ENCODE results near the gene PINLYP.

Gene PINLYP

DNA sequence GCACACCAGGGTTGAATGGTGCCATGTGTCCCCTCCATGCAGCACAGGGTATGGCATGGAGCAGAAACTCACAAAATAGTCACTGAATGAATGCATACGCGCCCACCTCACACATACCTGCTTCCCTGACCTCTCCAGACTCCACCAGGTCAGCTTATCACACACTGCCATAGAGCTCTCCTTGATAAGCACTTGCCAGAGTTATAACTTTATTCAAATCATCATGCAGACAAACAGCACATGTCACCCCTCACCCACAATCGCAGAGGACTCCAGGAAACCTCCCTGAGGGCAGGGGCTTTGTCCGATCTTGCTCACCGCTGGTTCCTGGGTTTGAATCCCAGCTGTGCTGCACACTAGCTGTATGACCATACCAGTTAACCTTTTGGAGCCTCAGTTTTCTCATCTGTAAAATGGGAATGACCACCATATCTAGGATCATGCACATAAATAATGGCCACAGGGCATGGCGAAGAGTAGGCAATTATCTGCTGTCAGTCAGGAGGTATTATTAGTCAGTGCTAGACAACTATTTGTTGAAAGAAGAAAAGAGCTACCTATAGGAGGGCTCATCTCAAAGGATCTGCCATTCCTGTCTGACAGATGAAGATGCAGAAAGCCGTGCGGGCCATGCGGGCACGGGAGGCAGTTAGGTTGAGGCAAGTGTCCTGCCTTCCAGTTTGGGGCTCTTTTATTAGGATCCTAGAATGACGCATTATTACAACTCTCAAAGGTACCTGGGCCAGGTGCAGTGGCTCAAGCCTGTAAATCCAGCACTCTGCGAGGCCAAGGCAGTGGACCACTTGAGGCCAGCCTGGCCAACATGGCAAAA lies 14.2 kb upstream of the PINLYP start:
- TF ChIP-seq GATA3 (IDR thresholded peaks at IDR 0.05; ENCODE audit: low read depth, low read length) (no peak), GATA2 (IDR thresholded peaks at IDR 0.05; ENCODE audit: low read depth, low read length) (no peak)

DNA sequence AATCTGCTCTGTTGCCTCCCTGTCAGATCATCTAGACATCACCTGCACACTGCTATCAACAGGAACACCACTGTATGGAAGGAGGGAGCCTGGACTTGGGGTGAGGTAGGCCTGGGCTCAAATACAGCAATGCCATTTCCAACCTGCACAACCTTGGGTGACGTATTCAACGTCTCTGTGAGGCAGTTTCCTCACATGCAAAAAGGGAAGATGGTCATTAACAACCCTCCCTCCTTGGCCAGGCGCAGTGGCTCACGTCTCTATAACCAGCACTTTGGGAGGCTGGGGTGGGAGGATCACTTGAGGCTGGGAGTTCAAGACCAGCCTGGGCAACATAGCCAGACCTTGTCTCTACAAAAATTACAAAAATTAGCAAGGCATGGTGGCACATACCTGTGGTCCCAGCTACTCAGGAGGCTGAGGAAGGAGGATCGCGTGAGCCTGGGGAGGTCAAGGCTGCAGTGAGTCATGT lies 13.3 kb upstream of the PINLYP start:
- TF ChIP-seq GATA2 (IDR thresholded peaks at IDR 0.05; ENCODE audit: low read depth, low read length) = no peak
- no peak for TF ChIP-seq GATA3 (IDR thresholded peaks at IDR 0.05; ENCODE audit: low read depth, low read length)

DNA sequence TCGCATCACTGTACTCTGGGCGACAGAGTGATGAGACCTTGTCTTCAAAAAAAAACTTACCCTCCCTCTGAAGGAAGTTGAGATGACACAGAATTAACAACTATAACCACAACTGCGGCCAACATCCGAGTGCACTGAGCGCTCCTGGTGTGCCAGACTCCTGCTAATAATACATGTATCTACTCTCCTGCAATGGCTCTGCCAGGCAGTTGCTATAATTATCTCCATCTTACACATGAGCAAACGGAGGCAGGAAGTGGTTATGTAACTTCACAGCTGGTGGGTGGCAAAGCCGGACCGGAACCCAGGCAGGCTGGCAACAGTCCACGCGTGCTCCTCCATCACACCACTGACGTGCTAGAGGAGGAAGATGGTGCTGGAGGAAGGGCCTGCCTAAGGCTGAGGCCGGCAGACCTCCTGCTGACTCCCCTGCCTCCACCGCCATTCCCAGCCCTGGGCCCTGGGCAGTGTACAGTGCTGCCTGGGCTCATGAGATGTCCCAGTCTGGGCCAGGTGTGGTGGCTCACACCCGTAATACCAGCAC lies 12.8 kb upstream of the PINLYP start:
- TF ChIP-seq GATA2 (IDR thresholded peaks at IDR 0.05; ENCODE audit: low read depth, low read length) (no peak), GATA3 (IDR thresholded peaks at IDR 0.05; ENCODE audit: low read depth, low read length) (no peak)

DNA sequence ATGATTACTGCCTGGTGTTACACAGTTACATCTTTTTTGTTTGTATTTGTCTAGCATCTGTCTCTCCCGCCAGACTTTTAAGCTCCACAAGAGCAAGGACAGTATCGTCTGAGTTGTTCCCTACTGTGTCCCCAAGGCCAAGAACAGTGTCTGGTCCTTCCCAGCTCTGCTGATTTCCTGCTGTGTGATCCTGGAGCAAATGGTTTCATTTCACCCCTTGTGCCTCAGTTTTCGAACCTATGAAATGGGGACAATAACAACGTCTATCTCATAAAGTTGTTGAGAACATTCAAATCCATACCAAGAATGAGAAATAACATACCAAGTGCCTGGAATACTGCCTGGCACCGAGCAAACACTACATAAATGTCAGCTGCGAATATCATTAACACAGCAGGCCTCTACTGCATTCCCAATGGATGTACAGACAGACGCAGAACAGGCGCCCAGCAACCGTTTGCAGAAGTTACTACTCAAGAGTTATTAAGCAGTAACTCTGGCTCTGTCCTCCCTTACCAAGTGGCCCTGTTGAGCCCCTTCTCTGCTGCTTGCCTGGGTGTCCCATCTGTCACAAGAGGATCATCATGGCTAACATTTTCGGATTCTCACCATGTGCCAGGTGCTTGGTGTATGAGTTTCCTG lies 11.7 kb upstream of the PINLYP start:
- no peak for TF ChIP-seq GATA3 (IDR thresholded peaks at IDR 0.05; ENCODE audit: low read depth, low read length)
- TF ChIP-seq GATA2 (IDR thresholded peaks at IDR 0.05; ENCODE audit: low read depth, low read length) = no peak

DNA sequence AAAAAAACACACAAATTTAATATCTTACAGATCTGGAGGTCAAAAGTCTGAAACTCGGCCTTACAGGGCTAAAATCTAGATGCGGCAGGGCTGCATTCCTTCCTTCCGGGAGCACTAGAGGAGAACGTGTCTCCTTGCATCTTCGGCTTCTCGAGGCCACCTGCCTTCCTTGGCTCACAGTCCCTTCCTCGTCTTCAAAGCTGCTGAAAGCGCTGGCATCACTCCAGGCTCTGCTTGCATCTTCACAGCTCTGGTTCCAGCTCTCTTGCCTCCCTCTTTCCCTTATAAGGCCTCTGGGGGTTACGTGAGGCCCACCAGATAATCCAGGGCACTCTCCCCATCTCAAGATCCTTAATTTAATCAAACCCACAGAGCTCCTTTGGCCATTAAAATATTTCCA lies 10.8 kb upstream of the PINLYP start:
- TF ChIP-seq GATA3 (IDR thresholded peaks at IDR 0.05; ENCODE audit: low read depth, low read length) (no peak), GATA2 (IDR thresholded peaks at IDR 0.05; ENCODE audit: low read depth, low read length) (no peak)

DNA sequence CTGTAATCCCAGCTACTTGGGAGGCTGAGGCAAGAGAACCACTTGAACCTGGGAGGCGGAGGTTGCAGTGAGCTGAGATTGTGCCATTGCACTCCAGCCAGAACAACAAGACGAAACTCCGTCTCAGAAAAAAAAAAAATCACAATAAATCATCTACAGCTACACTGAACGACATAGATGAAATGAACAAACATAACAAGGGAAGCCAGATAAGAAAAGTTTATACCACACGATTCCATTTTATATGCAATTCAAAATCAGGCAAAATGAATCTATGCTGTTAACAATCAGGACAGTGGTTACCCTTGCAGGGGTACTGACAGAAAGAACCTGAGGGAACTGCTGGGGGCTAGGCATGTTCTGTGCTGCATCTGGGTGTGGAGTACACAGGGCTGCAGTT lies 5.9 kb upstream of the PINLYP start:
- TF ChIP-seq GATA2 (IDR thresholded peaks at IDR 0.05; ENCODE audit: low read depth, low read length) = no peak

DNA sequence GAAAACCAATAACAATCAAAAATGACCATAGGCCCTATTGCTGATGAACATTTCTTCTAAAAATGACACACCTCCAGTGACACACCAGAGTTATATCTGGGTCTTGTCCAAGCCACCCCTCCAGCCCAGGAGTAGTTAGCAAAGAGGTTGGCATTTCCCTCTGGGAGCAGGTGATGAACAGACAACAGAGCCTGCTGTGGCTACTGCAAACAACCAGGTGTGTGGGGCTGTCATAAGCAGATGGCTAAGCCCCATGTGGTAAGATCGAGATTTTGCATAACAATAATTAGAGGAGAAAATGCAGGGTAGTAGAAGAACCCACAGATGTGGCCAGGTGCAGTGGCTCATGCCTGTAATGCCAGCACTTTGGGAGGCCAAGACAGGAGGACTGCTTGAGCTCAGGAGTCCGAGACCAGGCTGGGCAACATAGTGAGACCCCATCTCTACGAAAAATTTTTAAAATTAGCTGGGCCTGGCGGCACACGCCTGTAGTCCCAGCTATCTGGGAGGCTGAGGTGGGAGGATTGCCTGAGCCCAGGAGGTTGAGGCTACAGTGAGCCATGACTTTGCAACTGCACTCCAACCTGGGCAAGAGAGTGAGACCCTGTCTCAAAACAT lies 5.3 kb upstream of the PINLYP start:
- TF ChIP-seq GATA3 (IDR thresholded peaks at IDR 0.05; ENCODE audit: low read depth, low read length) (no peak), GATA2 (IDR thresholded peaks at IDR 0.05; ENCODE audit: low read depth, low read length) (no peak)

DNA sequence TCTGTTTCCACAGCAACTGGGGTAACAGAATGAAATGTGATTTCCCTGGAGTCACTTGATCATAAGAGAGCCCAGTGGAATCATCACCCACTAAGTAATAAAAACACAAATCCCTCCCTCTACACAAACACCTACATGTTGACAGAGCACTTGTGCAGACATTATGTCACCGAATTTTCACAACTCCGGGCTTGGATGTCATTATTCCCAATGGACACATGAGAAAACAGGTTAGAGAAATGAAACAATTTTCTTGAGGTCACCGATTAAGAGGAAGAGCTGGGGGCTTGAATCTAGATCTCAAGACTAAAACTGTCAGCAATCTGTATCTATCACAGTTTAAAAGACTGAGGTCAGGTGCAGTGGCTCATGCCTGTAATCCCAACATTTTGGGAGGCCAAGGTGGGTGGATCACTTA lies 3.4 kb upstream of the PINLYP start:
- TF ChIP-seq GATA3 (IDR thresholded peaks at IDR 0.05; ENCODE audit: low read depth, low read length) (no peak), GATA2 (IDR thresholded peaks at IDR 0.05; ENCODE audit: low read depth, low read length) (no peak)

DNA sequence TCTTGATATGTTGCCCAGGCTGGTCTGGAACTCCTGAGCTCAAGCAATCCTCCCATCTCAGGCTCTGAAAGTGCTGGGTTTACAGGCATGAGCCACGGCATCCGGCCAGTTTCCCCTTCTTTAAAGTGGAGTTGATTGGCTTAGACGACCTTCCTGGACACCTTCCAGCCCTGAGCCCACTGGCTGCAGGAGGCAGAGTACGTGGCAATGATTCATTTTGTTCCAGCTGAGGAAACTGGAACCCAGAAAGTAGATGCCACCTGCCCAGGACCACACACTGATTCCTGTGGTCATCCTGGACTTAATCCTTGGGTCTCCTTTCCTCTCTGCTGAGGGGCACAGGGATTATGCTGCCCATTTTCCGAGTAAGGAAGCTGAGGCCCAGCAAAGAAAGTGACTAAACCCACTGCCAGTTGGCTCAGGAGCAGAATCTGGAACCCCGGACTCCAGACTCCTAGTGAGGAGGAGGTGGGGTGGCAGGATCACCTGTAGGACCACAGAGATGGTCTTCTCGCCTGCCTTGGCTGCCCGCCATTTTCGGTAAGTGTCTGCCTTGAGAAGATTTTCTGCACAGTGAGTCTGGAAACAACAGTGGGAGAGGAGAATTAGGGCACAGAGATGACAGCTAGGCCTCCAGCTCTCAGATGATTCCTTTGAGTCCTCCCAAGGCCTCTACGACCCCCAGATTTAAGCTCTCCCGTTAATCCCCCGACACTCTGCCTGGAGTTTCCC lies 1.0 kb upstream of the PINLYP start:
- TF ChIP-seq GATA3 (IDR thresholded peaks at IDR 0.05; ENCODE audit: low read depth, low read length) = no peak
- no peak for TF ChIP-seq GATA2 (IDR thresholded peaks at IDR 0.05; ENCODE audit: low read depth, low read length)

DNA sequence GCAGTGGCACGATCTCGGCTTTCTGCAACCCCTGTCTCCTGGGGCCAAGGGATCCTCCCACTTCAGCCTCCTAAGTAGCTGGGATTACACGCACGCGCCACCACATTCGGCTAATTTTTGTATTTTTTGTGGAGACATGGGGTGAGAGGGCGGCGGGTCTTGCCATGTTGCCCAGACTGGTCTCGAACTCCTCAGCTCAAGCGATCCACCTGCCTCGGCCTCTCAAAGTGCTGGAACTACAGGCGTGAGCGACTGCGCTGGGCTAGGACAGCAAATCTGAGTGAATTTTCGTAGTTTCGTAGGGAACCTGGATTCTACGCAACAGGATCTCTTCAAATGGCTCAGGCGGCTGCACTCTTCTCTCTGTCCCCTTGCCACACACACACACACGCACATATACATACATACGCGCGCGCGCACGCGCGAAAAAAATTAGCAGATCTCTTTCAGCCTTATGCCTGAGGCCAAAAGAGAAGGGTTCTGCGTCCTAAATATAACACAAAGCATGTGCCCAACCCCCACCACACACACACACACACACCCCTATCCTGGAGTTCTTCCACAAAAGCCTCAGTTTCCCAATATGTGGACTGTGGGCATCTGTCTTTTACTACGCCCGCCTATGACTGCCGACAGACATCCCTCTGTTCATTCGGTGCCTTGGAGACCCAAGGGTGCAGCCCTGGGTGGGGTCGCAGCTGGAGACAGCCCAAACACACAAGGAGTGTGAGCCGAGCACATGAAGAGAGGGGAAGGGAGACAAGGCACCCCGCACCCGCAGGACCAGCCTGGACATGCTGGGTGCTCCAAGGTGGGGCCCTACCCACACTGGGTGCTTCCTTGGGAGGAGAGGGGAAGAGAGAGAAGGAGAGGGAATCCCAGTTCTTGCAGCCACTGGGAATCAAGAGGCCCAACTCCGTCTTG lies 616 bp downstream of the PINLYP start:
- no peak for TF ChIP-seq GATA3 (IDR thresholded peaks at IDR 0.05; ENCODE audit: low read depth, low read length)
- TF ChIP-seq GATA2 (IDR thresholded peaks at IDR 0.05; ENCODE audit: low read depth, low read length) = no peak

DNA sequence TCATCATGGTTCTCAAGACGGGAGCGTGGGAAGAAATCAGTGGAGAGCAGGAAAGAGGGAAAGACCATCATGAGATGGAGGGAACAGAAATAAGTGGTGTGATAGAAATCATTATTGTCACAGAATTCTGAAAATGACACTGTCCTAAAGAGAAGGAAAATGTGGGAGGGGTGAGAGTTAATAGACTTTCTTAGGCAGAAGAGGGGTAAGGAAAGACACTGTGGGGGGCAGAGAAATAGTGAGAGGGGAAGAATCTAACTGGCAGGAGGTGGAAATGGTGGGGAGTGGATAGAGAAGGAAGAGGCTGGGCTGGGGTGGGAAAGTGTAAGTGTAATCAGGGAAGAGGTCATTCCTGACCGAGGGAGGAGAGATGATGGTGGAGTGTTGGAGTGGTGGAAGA lies 3.2 kb downstream of the PINLYP start:
- TF ChIP-seq GATA3 (IDR thresholded peaks at IDR 0.05; ENCODE audit: low read depth, low read length) = no peak
- no peak for TF ChIP-seq GATA2 (IDR thresholded peaks at IDR 0.05; ENCODE audit: low read depth, low read length)

DNA sequence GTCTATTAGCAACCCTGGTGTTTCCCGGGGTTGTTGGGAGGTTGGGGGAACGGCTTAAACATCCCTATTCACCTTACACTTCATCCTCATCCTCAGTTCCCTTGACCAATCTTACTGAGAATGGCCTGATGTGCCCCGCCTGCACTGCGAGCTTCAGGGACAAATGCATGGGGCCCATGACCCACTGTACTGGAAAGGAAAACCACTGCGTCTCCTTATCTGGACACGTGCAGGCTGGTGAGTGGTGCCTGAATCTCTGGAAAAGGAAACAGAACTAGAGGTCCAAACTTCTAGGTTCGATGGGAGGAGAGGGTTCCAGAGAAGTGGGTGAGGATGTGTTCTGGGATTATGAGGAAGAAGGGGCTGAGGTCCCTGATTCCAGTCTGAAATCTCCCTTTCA lies 5.9 kb downstream of the PINLYP start:
- TF ChIP-seq GATA2 (IDR thresholded peaks at IDR 0.05; ENCODE audit: low read depth, low read length) = no peak

DNA sequence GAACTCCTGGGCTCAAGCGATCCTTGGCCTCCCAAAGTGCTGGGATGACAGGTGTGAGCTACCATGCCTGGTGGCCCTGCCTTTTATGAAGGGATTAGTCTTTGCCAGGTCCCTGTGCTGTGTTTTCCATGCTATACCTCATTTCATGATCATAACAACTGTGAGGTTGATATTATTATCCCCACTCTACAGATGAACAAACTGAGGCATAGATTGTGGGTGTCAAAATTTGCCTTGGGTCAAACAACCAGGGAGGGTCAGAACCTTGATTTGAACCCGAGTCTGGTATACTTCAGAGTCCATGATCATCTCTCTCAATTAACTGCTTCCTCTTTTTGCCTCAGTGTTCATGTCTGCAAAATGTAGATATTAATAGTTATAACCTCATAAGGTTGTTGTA lies 6.9 kb downstream of the PINLYP start:
- TF ChIP-seq GATA3 (IDR thresholded peaks at IDR 0.05; ENCODE audit: low read depth, low read length) (no peak), GATA2 (IDR thresholded peaks at IDR 0.05; ENCODE audit: low read depth, low read length) (no peak)

Measured in SH-SY5Y (cell line).